HL-60 (cell line): ENCODE measurements around the gene SH3RF1.

ENCODE experiments used
- GABPA ChIP-seq: IDR thresholded peaks from 2 replicates; pipeline ENCODE4 v1.6.1; 2012; ENCODE audit warnings: low read depth
- POLR2AphosphoS5 ChIP-seq: IDR thresholded peaks from 2 replicates; pipeline ENCODE4 v1.6.1; 2012; ENCODE audit warnings: low read depth
- SPI1 ChIP-seq: IDR thresholded peaks from 2 replicates; pipeline ENCODE4 v1.6.1; 2012; ENCODE audit warnings: low read depth, mild to moderate bottlenecking, borderline replicate concordance
- TF ChIP-seq, protein P1 (sequence below): IDR thresholded peaks from one replicate; pipeline ENCODE4 v1.5.1; 2011; ENCODE audit warnings: low read length, control low read depth, inconsistent platforms; ENCODE audit not compliant: insufficient read depth
- TF ChIP-seq, protein P2 (sequence below): IDR thresholded peaks from 2 replicates; pipeline ENCODE4 v1.6.1; 2012; ENCODE audit warnings: low read depth; ENCODE audit not compliant: insufficient replicate concordance

DNA sequence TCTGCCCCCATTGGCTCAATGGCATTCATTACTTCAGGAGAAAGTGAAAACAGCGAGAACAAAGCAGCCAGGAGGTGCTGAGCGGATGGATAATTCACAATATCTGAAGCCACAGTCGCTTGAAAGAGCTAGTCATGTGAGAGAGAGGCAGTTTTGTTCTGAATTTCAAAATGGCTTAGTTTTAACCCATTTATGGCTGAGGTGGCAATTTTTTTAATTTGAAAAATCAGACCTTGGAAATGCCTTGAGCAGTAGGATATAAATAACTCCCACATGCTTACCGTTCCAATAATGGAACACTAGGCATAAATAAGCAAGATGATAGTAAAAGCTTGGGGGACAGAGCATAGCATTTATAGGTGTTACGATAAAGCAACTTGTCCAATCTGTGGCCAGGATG, 203.8 kb downstream of the SH3RF1 start:
- TF ChIP-seq, protein P1, sequence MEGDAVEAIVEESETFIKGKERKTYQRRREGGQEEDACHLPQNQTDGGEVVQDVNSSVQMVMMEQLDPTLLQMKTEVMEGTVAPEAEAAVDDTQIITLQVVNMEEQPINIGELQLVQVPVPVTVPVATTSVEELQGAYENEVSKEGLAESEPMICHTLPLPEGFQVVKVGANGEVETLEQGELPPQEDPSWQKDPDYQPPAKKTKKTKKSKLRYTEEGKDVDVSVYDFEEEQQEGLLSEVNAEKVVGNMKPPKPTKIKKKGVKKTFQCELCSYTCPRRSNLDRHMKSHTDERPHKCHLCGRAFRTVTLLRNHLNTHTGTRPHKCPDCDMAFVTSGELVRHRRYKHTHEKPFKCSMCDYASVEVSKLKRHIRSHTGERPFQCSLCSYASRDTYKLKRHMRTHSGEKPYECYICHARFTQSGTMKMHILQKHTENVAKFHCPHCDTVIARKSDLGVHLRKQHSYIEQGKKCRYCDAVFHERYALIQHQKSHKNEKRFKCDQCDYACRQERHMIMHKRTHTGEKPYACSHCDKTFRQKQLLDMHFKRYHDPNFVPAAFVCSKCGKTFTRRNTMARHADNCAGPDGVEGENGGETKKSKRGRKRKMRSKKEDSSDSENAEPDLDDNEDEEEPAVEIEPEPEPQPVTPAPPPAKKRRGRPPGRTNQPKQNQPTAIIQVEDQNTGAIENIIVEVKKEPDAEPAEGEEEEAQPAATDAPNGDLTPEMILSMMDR, result no peak
- no peak for TF ChIP-seq GABPA
- no peak for TF ChIP-seq SPI1
- TF ChIP-seq, protein P2, sequence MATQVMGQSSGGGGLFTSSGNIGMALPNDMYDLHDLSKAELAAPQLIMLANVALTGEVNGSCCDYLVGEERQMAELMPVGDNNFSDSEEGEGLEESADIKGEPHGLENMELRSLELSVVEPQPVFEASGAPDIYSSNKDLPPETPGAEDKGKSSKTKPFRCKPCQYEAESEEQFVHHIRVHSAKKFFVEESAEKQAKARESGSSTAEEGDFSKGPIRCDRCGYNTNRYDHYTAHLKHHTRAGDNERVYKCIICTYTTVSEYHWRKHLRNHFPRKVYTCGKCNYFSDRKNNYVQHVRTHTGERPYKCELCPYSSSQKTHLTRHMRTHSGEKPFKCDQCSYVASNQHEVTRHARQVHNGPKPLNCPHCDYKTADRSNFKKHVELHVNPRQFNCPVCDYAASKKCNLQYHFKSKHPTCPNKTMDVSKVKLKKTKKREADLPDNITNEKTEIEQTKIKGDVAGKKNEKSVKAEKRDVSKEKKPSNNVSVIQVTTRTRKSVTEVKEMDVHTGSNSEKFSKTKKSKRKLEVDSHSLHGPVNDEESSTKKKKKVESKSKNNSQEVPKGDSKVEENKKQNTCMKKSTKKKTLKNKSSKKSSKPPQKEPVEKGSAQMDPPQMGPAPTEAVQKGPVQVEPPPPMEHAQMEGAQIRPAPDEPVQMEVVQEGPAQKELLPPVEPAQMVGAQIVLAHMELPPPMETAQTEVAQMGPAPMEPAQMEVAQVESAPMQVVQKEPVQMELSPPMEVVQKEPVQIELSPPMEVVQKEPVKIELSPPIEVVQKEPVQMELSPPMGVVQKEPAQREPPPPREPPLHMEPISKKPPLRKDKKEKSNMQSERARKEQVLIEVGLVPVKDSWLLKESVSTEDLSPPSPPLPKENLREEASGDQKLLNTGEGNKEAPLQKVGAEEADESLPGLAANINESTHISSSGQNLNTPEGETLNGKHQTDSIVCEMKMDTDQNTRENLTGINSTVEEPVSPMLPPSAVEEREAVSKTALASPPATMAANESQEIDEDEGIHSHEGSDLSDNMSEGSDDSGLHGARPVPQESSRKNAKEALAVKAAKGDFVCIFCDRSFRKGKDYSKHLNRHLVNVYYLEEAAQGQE, result no peak
- TF ChIP-seq POLR2AphosphoS5, result no peak
